ENCODE measurements around the gene PHACTR1.

PHACTR1 gene

GRCh38 chr6:13250703-13251102 lies 534.1 kb downstream of the PHACTR1 start:
- TF ChIP-seq MAX (IDR thresholded peaks at IDR 0.05) (no peak), TEAD4 (IDR thresholded peaks at IDR 0.05) (no peak), TAF1 (IDR thresholded peaks at IDR 0.05; ENCODE audit: low read depth) (no peak), RAD21 (IDR thresholded peaks at IDR 0.05; ENCODE audit: low read depth) (no peak), EGR1 (IDR thresholded peaks at IDR 0.05) (no peak), REST (IDR thresholded peaks at IDR 0.05; ENCODE audit: low read depth) (no peak), TCF12 (IDR thresholded peaks at IDR 0.05; ENCODE audit: low read depth) (no peak), ZBTB7A (IDR thresholded peaks at IDR 0.05; ENCODE audit: low read depth) (no peak), EP300 (IDR thresholded peaks at IDR 0.05; ENCODE audit: borderline replicate concordance) (no peak), FOXM1 (IDR thresholded peaks at IDR 0.05; ENCODE audit: borderline replicate concordance, low read depth) (no peak), CREB1 (IDR thresholded peaks at IDR 0.05; ENCODE audit: low read depth) (no peak), NFIC (IDR thresholded peaks at IDR 0.05) (no peak), YY1 (IDR thresholded peaks at IDR 0.05; ENCODE audit: low read depth) (no peak), CEBPB (IDR thresholded peaks at IDR 0.05) (no peak)
- TF ChIP-seq, protein P1, sequence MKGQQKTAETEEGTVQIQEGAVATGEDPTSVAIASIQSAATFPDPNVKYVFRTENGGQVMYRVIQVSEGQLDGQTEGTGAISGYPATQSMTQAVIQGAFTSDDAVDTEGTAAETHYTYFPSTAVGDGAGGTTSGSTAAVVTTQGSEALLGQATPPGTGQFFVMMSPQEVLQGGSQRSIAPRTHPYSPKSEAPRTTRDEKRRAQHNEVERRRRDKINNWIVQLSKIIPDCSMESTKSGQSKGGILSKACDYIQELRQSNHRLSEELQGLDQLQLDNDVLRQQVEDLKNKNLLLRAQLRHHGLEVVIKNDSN (IDR thresholded peaks at IDR 0.05), result no peak

DNA sequence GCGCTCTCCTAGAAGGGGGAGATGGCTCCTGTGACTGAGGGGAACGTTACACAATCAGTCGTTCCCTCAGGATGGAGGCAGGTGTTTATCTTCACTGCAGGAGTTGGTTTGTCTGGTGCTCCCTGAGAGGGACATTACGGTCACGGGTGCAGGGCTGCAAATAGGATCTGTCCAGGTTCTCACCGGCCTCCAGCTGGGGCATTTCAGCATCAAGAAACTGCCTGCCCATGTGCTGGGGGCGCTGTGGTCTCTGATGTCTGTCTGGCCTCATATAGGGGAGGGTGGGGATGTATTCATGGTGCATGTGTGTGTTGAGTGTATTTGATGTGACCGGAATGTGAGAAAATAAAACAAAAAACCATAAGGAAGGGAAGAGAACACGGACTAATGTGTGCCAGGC lies 534.7 kb downstream of the PHACTR1 start:
- TF ChIP-seq RAD21 (IDR thresholded peaks at IDR 0.05; ENCODE audit: low read depth), result no peak
- TF ChIP-seq FOXM1 (IDR thresholded peaks at IDR 0.05; ENCODE audit: borderline replicate concordance, low read depth), result no peak
- no peak for TF ChIP-seq MAX (IDR thresholded peaks at IDR 0.05)
- no peak for TF ChIP-seq EP300 (IDR thresholded peaks at IDR 0.05; ENCODE audit: borderline replicate concordance)
- no peak for TF ChIP-seq CEBPB (IDR thresholded peaks at IDR 0.05)
- no peak for TF ChIP-seq TAF1 (IDR thresholded peaks at IDR 0.05; ENCODE audit: low read depth)
- TF ChIP-seq CREB1 (IDR thresholded peaks at IDR 0.05; ENCODE audit: low read depth), result no peak

DNA sequence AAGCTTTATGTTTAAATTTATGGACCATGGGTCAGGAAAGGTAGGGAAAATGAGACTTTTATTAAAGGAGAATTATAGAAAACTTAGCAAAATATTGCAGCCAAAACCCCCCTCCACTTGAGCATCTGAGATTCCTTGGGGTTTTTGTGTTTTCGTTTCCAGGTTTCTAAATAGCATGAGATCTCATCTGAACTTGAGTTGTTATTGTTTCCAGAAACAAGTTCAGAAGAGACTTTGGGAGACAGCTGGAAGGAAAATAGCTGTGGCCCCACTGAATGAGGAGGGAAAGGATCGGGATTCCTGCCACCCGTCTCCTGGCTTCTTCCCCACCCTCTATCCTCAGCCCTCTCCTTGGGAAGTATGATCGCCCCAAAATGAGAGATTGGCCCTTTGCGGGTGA lies 536.2 kb downstream of the PHACTR1 start:
- no peak for TF ChIP-seq RAD21 (IDR thresholded peaks at IDR 0.05; ENCODE audit: low read depth)
- no peak for TF ChIP-seq CREB1 (IDR thresholded peaks at IDR 0.05; ENCODE audit: low read depth)
- TF ChIP-seq REST (IDR thresholded peaks at IDR 0.05; ENCODE audit: low read depth), result no peak
- no peak for TF ChIP-seq TEAD4 (IDR thresholded peaks at IDR 0.05)
- no peak for TF ChIP-seq ZBTB7A (IDR thresholded peaks at IDR 0.05; ENCODE audit: low read depth)
- TF ChIP-seq EP300 (IDR thresholded peaks at IDR 0.05; ENCODE audit: borderline replicate concordance), result no peak
- TF ChIP-seq MAX (IDR thresholded peaks at IDR 0.05), result no peak
- no peak for TF ChIP-seq TCF12 (IDR thresholded peaks at IDR 0.05; ENCODE audit: low read depth)
- no peak for TF ChIP-seq NFIC (IDR thresholded peaks at IDR 0.05)
- TF ChIP-seq, protein P1 (IDR thresholded peaks at IDR 0.05), result no peak
- TF ChIP-seq YY1 (IDR thresholded peaks at IDR 0.05; ENCODE audit: low read depth), result no peak
- no peak for TF ChIP-seq EGR1 (IDR thresholded peaks at IDR 0.05)
- no peak for TF ChIP-seq TAF1 (IDR thresholded peaks at IDR 0.05; ENCODE audit: low read depth)
- TF ChIP-seq CEBPB (IDR thresholded peaks at IDR 0.05), result no peak
- TF ChIP-seq FOXM1 (IDR thresholded peaks at IDR 0.05; ENCODE audit: borderline replicate concordance, low read depth), result no peak

- TF ChIP-seq REST (IDR thresholded peaks at IDR 0.05; ENCODE audit: low read depth) (no peak), TCF12 (IDR thresholded peaks at IDR 0.05; ENCODE audit: low read depth) (no peak), EP300 (IDR thresholded peaks at IDR 0.05; ENCODE audit: borderline replicate concordance) (no peak), TAF1 (IDR thresholded peaks at IDR 0.05; ENCODE audit: low read depth) (no peak), YY1 (IDR thresholded peaks at IDR 0.05; ENCODE audit: low read depth) (no peak), RAD21 (IDR thresholded peaks at IDR 0.05; ENCODE audit: low read depth) (no peak), CREB1 (IDR thresholded peaks at IDR 0.05; ENCODE audit: low read depth) (no peak), MAX (IDR thresholded peaks at IDR 0.05) (no peak), TEAD4 (IDR thresholded peaks at IDR 0.05) (no peak), NFIC (IDR thresholded peaks at IDR 0.05) (no peak), CEBPB (IDR thresholded peaks at IDR 0.05) (no peak), ZBTB7A (IDR thresholded peaks at IDR 0.05; ENCODE audit: low read depth) (no peak)
Observed at GRCh38 chr6:13253272-13253671, 536.7 kb downstream of the PHACTR1 start.

Data from Ishikawa (cell line).